Parathyroid adenoma (tissue), 2 donors: ENCODE results near the gene FAS.

ENCODE experiments used
- H2AFZ ChIP-seq: fragments of 300-600 bp; sonication (generic); one replicate; pipeline ENCODE4 v1.7.0; 2017; ENCODE audit warnings: antibody characterized with exemption, mild to moderate bottlenecking
- H3K27ac ChIP-seq: fragments of 300-600 bp; sonication (generic); one replicate; pipeline ENCODE4 v1.7.0; 2017
- H3K27me3 ChIP-seq: fragments of 300-600 bp; sonication (generic); one replicate; pipeline ENCODE4 v1.7.0; 2017; ENCODE audit warnings: low read length; ENCODE audit not compliant: control insufficient read depth, insufficient read depth
- H3K36me3 ChIP-seq: fragments of 300-600 bp; sonication (generic); one replicate; pipeline ENCODE4 v1.7.0; 2017; ENCODE audit warnings: low read length; ENCODE audit not compliant: control insufficient read depth, insufficient read depth
- H3K4me1 ChIP-seq: fragments of 300-600 bp; sonication (generic); one replicate; pipeline ENCODE4 v1.7.0; 2017; ENCODE audit warnings: control low read depth
- H3K4me2 ChIP-seq: fragments of 300-600 bp; sonication (generic); one replicate; pipeline ENCODE4 v1.7.0; 2017; ENCODE audit warnings: low read length
- H3K4me3 ChIP-seq: fragments of 300-600 bp; sonication (generic); one replicate; pipeline ENCODE4 v1.7.0; 2017; ENCODE audit warnings: low read depth, low read length
- H3K79me2 ChIP-seq: fragments of 300-600 bp; sonication (generic); one replicate; pipeline ENCODE4 v1.7.0; 2017; ENCODE audit warnings: control low read depth
- H3K9ac ChIP-seq: fragments of 300-600 bp; sonication (generic); one replicate; pipeline ENCODE4 v1.7.0; 2017; ENCODE audit warnings: mild to moderate bottlenecking
- H3K9me3 ChIP-seq: fragments of 300-600 bp; sonication (generic); one replicate; pipeline ENCODE4 v1.7.0; 2017; ENCODE audit warnings: low read length; ENCODE audit not compliant: control insufficient read depth
- CTCF ChIP-seq: fragments of 300-600 bp; sonication (generic); IDR thresholded peaks from one replicate; pipeline ENCODE4 v1.7.0; 2017; ENCODE audit warnings: antibody characterized with exemption, mild to moderate bottlenecking
- donor health status: primary hyperparathyroidism.

FAS gene

DNA sequence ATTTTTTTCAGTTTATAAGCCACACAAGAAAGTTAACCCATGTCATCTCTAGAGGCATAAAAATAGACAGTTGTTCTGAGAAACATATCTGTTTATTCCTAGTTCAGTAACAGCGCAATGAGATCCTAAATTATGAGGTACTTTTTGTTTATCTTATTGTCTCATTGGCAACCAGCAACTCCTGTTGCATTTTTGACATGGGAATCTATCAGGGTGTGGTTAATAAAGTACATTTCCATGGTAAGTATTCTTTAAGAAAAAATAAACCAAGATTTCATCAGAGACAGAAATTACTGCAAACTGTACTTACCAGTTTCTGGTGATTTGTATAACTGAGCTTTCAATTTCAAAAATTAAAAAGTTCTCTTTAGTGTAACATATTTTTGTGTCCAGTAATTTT, 9.0 kb downstream of the FAS start:
- no peaks in the 10 kb centered on the region for H3K9me3 ChIP-seq
- no peak overlapping the region for H3K4me3 ChIP-seq
- no peak overlapping the region for H3K9ac ChIP-seq
- no peak overlapping the region for H3K27ac ChIP-seq
- no peaks in the 10 kb centered on the region for H3K4me1 ChIP-seq
- H3K79me2 ChIP-seq = no peaks in the 10 kb centered on the region
- TF ChIP-seq CTCF = no peak
- H2AFZ ChIP-seq = no peak overlapping the region
- no peaks in the 10 kb centered on the region for H3K36me3 ChIP-seq
- H3K4me2 ChIP-seq = no peak overlapping the region
- H3K27me3 ChIP-seq = no peaks in the 10 kb centered on the region

- H3K9me3 ChIP-seq = no peaks in the 10 kb centered on the region
- H3K9ac ChIP-seq = no peak overlapping the region
- H3K27me3 ChIP-seq = no peaks in the 10 kb centered on the region
- no peak overlapping the region for H3K27ac ChIP-seq
- no peak overlapping the region for H2AFZ ChIP-seq
- no peaks in the 10 kb centered on the region for H3K4me1 ChIP-seq
- H3K79me2 ChIP-seq = no peaks in the 10 kb centered on the region
- TF ChIP-seq CTCF = no peak
- H3K4me2 ChIP-seq = no peak overlapping the region
- H3K36me3 ChIP-seq = no peaks in the 10 kb centered on the region
- no peak overlapping the region for H3K4me3 ChIP-seq
Measured at GRCh38 chr10:89001024-89001728, 10.6 kb downstream of the FAS start.

- Histone ChIP-seq H3K4me3 (no peak overlapping the region), H3K27me3 (no peaks in the 10 kb centered on the region), H3K4me1 (no peaks in the 10 kb centered on the region), H3K4me2 (no peak overlapping the region), H2AFZ (no peak overlapping the region), H3K9me3 (no peaks in the 10 kb centered on the region), H3K36me3 (no peaks in the 10 kb centered on the region), H3K9ac (no peak overlapping the region), H3K27ac (no peak overlapping the region), H3K79me2 (no peaks in the 10 kb centered on the region)
- no peak for TF ChIP-seq CTCF
Measured at GRCh38 chr10:89001729-89002072, 11.1 kb downstream of the FAS start.

GRCh38 chr10:89002226-89002978, 11.8 kb downstream of the FAS start:
- H3K27ac ChIP-seq = no peak overlapping the region

More at GRCh38 chr10:89002226-89002978, 11.8 kb downstream of the FAS start:
- no peak overlapping the region for H3K4me2 ChIP-seq
- no peak overlapping the region for H3K4me3 ChIP-seq
- no peak for TF ChIP-seq CTCF
- H3K27me3 ChIP-seq = no peaks in the 10 kb centered on the region
- no peak overlapping the region for H2AFZ ChIP-seq
- no peak overlapping the region for H3K9ac ChIP-seq
- H3K9me3 ChIP-seq = no peaks in the 10 kb centered on the region
- H3K36me3 ChIP-seq = no peaks in the 10 kb centered on the region
- no peaks in the 10 kb centered on the region for H3K4me1 ChIP-seq
- no peaks in the 10 kb centered on the region for H3K79me2 ChIP-seq
